ENCODE data around the gene GALM.
"Not testable (repeated sequence)": the region's sequence is repeated elsewhere in the genome, so short reads cannot be mapped to it uniquely, and the experiment has no call there.

Gene GALM

DNA sequence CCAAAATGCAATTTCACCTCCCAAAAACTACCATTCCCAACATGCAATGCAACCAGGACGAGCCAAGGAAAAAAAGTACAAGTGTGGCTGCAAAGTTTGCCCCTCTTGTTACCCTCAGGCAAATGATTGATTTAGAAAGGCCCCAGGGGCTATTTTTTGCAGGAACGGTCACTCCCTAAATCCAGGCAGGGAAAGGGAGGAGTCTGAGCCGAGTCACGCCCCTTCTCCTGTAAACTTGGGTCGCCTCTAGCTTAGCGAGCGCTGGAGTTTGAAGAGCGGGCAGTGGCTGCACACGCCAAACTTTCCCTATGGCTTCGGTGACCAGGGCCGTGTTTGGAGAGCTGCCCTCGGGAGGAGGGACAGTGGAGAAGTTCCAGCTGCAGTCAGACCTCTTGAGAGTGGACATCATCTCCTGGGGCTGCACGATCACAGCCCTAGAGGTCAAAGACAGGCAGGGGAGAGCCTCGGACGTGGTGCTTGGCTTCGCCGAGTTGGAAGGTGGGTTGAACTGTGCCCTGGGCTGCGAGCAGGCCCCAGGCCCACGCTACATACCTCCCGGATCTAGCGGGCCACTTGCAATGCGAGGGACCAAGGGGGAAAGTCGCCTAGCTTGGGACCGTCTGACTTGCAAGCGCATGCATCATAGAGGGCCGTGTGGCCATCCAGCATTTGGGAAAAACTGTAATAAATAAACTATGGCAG lies at the start of gene GALM:
TSS of gene GALM (plus strand) at position 261 of the 702 bp plus-strand sequence. CDS start at position 309, 48 bp downstream.
- DNase-seq (ENCODE audit: low spot score): peak; percentile 68

DNA sequence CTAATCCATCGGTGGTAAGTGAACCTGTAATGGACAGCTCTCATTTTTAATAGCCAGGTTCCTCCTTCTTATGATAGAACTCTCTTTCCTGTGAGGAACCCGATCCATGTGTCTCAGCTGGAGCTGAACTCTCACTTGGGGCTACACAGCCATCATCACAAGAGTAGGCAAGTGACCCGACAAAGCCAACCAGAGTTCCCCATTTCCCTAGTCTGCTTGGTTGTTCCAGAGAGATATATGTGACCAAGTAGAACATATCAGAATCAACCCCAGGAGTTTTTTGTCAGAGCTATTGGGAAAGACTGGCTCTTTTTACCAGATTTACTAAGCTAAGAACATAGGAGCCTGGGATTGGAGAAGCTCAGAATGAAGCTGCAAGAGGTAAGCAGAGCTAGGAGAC lies 48.6 kb upstream of the GALM start:
- DNase-seq (ENCODE audit: low spot score): no peak

DNA sequence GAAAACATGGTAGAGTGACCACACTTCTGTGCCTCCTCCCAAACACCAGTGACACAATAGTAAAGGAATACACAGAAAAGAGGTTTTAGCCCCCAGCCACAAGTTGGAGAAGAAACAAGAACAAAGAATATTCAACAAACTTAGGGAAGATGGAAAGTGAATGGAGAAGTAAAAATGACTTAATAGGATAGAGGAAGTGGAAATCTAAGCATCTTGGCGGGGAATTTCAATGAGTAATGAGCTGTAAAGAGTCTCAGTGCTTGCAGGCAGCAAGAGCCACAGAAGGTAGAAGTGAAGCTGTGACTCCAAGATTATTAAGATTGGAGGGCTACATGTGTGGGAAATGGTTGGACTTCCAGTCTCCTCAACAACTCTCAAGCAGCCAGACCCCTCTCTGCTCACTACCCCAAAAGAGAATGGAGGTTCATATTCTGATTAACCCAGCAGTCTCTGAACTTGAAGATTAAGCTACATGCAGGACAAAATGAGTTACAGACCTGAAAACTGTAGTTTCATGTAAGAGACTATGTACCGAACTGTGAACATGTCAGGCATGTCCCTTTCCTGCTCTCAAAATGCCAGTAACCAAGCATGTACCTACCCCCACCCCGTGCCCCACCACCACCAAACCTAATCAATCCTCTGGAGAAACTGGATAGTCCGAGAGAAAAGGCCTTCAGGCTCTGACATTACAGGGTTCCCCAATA lies 46.3 kb upstream of the GALM start:
- no peak for DNase-seq (ENCODE audit: low spot score)

- DNase-seq (ENCODE audit: low spot score): no peak
Observed at GRCh38 chr2:38620282-38620977, 45.5 kb upstream of the GALM start.

DNA sequence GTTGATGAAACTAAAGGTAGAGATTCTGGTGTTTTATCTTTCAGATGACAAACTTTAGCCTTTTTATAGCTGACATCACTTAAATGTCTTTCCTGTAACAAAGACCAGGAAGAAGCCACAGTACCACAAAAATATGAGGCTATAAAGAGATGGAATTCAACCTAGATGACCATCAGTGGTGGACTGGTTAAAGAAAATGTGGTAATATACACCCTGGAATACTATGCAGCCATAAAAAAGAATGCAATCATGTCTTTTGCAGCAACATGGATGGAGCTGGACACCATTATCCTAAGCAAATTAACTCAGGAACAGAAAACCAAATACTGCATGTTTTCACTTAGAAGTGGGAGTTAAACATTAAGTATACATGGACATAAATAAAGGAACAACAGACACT lies 44.9 kb upstream of the GALM start:
- no peak for DNase-seq (ENCODE audit: low spot score)

GRCh38 chr2:38622210-38622609 lies 43.7 kb upstream of the GALM start:
- DNase-seq (ENCODE audit: low spot score): no peak

GRCh38 chr2:38626326-38627035 lies 39.4 kb upstream of the GALM start:
- DNase-seq (ENCODE audit: low spot score): no peak

DNA sequence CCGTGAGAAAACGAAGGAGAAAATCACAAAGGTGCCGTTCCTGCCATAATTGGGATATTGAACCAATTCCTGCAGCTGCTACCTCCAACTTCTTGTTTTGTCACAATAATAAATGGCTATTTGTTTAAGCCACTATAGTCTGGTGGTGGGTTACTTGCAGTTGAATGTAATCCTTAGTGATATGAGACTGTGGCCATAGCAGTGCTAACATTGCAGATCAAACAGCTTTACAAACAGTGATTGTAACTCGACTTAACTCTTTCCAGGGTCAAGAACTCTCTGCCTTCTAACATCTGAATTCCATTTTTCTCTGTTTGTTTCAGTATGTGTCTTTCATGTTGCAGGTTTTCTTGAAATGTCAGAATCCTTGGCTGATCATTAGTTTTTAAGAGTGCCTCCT lies 38.5 kb upstream of the GALM start:
- no peak for DNase-seq (ENCODE audit: low spot score)

DNA sequence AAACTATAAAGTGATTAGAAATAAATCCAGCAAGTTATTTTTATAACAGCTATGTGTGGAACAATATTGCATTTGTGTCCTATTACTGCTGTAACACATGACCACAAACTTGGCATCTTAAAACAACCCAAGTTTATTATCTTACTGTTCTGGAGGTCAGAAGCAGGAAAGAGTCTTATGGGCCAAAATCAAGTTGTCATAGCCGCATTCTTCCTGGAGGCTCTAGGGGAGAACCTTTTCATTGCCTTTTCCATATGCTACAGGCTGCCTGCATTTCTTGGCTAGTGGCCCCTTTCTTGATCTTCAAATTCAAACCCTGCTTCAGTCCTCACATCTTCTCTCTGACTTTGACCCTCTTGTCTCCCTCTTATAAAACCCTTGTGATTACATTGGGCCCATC lies 36.2 kb upstream of the GALM start:
- no peak for DNase-seq (ENCODE audit: low spot score)

DNA sequence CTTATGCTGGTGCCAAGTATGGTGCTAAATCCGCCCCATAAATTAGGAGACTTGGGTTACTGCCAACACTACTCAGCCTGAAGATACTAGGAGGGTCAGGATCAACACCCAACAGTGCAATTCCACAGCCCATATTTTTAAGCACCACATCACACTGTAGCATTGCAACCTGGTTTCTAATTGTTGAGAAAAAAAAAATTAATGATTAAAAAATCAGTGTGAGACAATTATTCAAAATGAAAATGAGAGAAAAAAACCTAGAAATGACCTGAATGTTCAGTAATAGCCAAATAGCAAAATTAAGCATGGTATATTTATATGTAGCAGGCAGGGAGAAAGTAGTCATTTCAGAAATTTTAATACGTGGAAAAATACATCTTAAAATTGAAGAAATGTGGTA lies 33.9 kb upstream of the GALM start:
- no peak for DNase-seq (ENCODE audit: low spot score)

DNA sequence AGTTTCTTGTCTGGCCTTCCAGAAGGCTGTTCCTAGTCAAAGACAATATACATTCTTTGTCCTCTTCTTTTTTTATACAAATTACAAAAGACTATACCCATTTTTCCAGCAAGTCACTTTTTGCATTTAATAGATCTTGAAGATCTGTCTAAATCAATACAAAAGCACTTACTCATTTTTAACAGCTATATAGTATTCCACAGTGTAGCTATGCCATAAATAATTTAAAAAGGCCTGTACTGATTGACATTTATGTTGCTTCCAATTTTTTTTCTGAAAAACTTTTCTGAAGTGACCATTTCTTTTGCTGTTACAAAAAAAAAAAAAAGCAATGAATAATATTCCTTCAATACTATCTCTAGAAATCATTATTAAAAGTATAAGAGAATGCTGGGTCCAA lies 32.9 kb upstream of the GALM start:
- no peak for DNase-seq (ENCODE audit: low spot score)

- DNase-seq (ENCODE audit: low spot score): no peak
Observed at GRCh38 chr2:38633895-38634294, 32.0 kb upstream of the GALM start.

DNA sequence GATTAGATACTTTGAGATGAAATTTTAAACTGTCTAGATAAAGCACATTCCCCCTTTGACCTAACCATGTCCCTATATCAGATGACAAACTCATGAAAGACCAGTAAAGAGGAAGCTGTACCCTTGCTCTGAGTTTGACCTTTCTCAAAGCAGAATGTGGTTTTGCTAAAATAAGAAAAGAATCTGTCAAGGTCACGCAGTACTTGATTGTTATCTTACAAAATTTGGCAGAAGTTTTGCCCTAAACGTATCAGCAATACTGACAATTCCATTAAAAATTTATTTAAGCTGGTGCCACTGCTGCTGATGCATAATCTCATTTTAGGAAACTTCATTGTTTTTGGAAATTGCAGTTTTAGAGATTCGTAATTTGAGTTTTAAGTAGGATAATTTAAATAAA lies 31.2 kb upstream of the GALM start:
- peak; percentile 40 for DNase-seq (ENCODE audit: low spot score)

GRCh38 chr2:38635139-38635538 lies 30.8 kb upstream of the GALM start:
- no peak for DNase-seq (ENCODE audit: low spot score)

GRCh38 chr2:38636069-38636468 lies 29.8 kb upstream of the GALM start:
- DNase-seq (ENCODE audit: low spot score): no peak

GRCh38 chr2:38642373-38643017 lies 23.4 kb upstream of the GALM start:
- DNase-seq (ENCODE audit: low spot score): not testable (repeated sequence)

GRCh38 chr2:38643021-38643671 lies 22.8 kb upstream of the GALM start:
- no peak for DNase-seq (ENCODE audit: low spot score)

DNA sequence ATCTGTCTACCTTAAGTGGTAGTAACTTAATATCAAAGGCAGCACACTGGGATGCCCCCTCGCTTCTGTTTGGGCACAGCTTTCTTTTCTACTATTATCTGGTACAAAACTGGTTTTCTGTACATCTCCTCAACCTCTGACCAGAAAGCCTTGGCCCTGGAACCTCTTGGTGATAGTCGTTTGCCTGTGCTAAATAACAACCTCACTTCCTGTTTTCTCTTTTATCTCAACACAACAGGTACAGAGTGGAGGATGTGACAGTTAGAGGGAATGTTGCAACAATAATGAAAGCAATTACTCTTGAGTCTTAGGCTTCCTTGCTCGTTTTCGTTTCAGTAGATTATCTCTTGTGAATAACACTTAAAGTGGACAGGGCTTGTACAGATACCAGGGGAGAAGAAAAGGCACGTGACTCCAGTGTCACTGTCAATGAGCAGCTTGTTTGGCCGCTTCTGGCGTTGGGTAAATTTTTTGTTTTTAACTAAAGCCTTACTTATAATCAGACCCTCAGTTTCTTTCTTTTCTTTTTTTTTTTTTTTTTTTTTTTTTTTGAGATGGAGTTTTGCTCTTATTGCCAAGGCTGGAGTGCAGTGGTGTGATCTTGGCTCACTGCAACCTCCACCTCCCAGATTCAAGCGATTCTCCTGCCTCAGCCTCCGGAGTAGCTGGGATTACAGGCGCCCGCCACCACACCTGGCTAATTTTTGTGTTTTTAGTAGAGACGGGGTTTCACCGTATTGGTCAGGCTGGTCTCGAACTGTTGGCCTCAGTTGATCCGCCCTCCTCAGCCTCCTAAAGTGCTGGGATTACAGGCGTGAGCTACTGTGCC lies 22.0 kb upstream of the GALM start:
- not testable (repeated sequence) for DNase-seq (ENCODE audit: low spot score)

- DNase-seq (ENCODE audit: low spot score): no peak
Observed at GRCh38 chr2:38648107-38648761, 17.7 kb upstream of the GALM start.

GRCh38 chr2:38649176-38649728 lies 16.7 kb upstream of the GALM start:
- DNase-seq (ENCODE audit: low spot score): no peak
